HepG2 (cell line): ENCODE results near the gene VARS1. TPM values are rescaled to one million over a fixed set of nuclear protein-coding genes. Genes with fewer than 3 reads are reported as not detected.
A peak's percentile ranks its signal among the peaks of the same experiment; 100 is the strongest.

ENCODE experiments used
- ATAC-seq: fragments of 200-7000 bp; cut with Tn5 transposase; 3 replicates; pipeline ENCODE4 v1.9.1; 2020; ENCODE audit warnings: mild to moderate bottlenecking, moderate library complexity
- BruUV-seq: library from RNA; stranded (reverse); fragments of 400-500 nt; replicated peaks from 2 replicates; lab custom pipeline; 2021; lab: Mats Ljungman, UMichigan
- CTCF ChIA-PET: fragments of 300-600 bp; formaldehyde crosslinking; extraction: SDS; loops from one replicate; lab custom pipeline; 2021; ENCODE audit warnings: low total read pairs, inconsistent platforms, low intra/inter-chr PET ratio; lab: Yijun Ruan, JAX
- POLR2A ChIA-PET: fragments of 350-600 bp; sonication (Branson Sonifier 250); formaldehyde crosslinking; loops from one replicate; lab custom pipeline; 2020; ENCODE audit warnings: antibody characterized with exemption, inconsistent platforms; lab: Yijun Ruan, JAX
- DNase-seq: peaks from one replicate; pipeline ENCODE4 v3.0.0-alpha.2; 2015; ENCODE audit warnings: low spot score
- FAIRE-seq: peaks from 3 replicates; lab custom pipeline; 2011; peaks lifted over from hg19 to GRCh38; lab: Jason Lieb, UNC
- H2AFZ ChIP-seq: one replicate; pipeline ENCODE4 v1.6.1; 2011; ENCODE audit warnings: low read length, inconsistent platforms
- H3K27ac ChIP-seq: fragments of 300-600 bp; 3 replicates; pipeline ENCODE4 v1.8.0; 2011; ENCODE audit warnings: mixed run types, mild to moderate bottlenecking, mixed read lengths, low read length, inconsistent platforms; ENCODE audit not compliant: insufficient read depth; ENCODE audit errors: extremely low read length
- H3K27me3 ChIP-seq, 2 experiments: fragments of 200-600 bp in 1 of 2; 2 replicates in 1 of 2; 3 replicates in 1 of 2; pipeline versions ENCODE4 v1.6.0 to v1.8.0; 2011; ENCODE audit warnings: low read length in 2 of 2, mild to moderate bottlenecking in 2 of 2, moderate library complexity in 2 of 2, inconsistent platforms in 1 of 2; ENCODE audit not compliant: insufficient read depth in 2 of 2, control insufficient read depth in 1 of 2
- H3K36me3 ChIP-seq, 2 experiments: fragments of 200-600 bp in 1 of 2; replicated peaks in 1 of 2; 2 replicates in 1 of 2; 3 replicates in 1 of 2; pipeline versions ENCODE4 v1.5.1 to v1.8.0; 2011; ENCODE audit warnings: low read length in 2 of 2, inconsistent platforms in 1 of 2; ENCODE audit not compliant: insufficient read depth in 2 of 2, control insufficient read depth in 1 of 2
- H3K4me1 ChIP-seq: 2 replicates; pipeline ENCODE4 v1.5.1; 2012; ENCODE audit warnings: low read length, inconsistent platforms; ENCODE audit not compliant: insufficient read depth
- H3K4me2 ChIP-seq: 2 replicates; pipeline ENCODE4 v1.6.0; 2011; ENCODE audit warnings: low read depth, low read length, inconsistent platforms
- H3K4me3 ChIP-seq, 3 experiments: fragments of 200-600 bp in 1 of 3; sonication (generic), shearing (Covaris generic) in 1 of 3; replicated peaks in 1 of 3; 2 replicates each; pipeline ENCODE4 v1.5.1; 2011 to 2016; ENCODE audit warnings: low read length in 3 of 3, inconsistent platforms in 2 of 3, low read depth in 2 of 3, mild to moderate bottlenecking in 2 of 3, control low read depth in 1 of 3, mixed read lengths in 1 of 3; ENCODE audit not compliant: insufficient read depth in 1 of 3
- H3K79me2 ChIP-seq: one replicate; pipeline ENCODE4 v1.6.1; 2011; ENCODE audit warnings: low read length, inconsistent platforms; ENCODE audit not compliant: insufficient read depth
- H3K9ac ChIP-seq: 2 replicates; pipeline ENCODE4 v1.6.0; 2011; ENCODE audit warnings: mild to moderate bottlenecking, low read depth, low read length, inconsistent platforms; ENCODE audit not compliant: insufficient read depth
- H3K9me3 ChIP-seq: 2 replicates; pipeline ENCODE4 v1.5.1; 2012; ENCODE audit warnings: mild to moderate bottlenecking, low read length
- H4K20me1 ChIP-seq: 2 replicates; pipeline ENCODE4 v1.6.0; 2011; ENCODE audit warnings: inconsistent platforms, mild to moderate bottlenecking, low read length, moderate library complexity; ENCODE audit not compliant: insufficient read depth
- ARHGAP35 ChIP-seq: sonication (generic); formaldehyde crosslinking; IDR thresholded peaks from 2 replicates; pipeline ENCODE4 v1.9.0; 2022; ENCODE audit warnings: mild to moderate bottlenecking, inconsistent platforms, moderate library complexity, missing genetic modification reagents, borderline replicate concordance
- ATF7-NPFF ChIP-seq: sonication (generic); formaldehyde crosslinking; IDR thresholded peaks from 2 replicates; pipeline ENCODE4 v1.8.1; 2023; ENCODE audit warnings: mild to moderate bottlenecking, low read depth, missing genetic modification reagents, moderate library complexity
- CBX1 ChIP-seq: IDR thresholded peaks from one replicate; pipeline ENCODE4 v1.6.1; 2016; ENCODE audit warnings: antibody characterized with exemption, low read depth
- DPF2 ChIP-seq: sonication (generic); formaldehyde crosslinking; IDR thresholded peaks from 2 replicates; pipeline ENCODE4 v1.4.0; 2020; ENCODE audit warnings: mild to moderate bottlenecking, low read depth, missing genetic modification reagents, borderline replicate concordance
- GATAD1 ChIP-seq: IDR thresholded peaks from 2 replicates; pipeline ENCODE4 v1.6.1; 2016; ENCODE audit warnings: missing genetic modification reagents, missing compliant biosample characterization
- RNF219 ChIP-seq: sonication (generic); formaldehyde crosslinking; IDR thresholded peaks from 2 replicates; pipeline ENCODE4 v1.5.0; 2020; ENCODE audit warnings: mild to moderate bottlenecking, missing genetic modification reagents
- SALL1 ChIP-seq: sonication (generic); formaldehyde crosslinking; IDR thresholded peaks from 2 replicates; pipeline ENCODE4 v1.8.0; 2022; ENCODE audit warnings: mild to moderate bottlenecking, missing genetic modification reagents
- ZBTB10 ChIP-seq: sonication (generic); formaldehyde crosslinking; IDR thresholded peaks from 2 replicates; pipeline ENCODE4 v1.4.0; 2020; ENCODE audit warnings: missing genetic modification reagents, borderline replicate concordance
- ZNF563 ChIP-seq: sonication (generic); formaldehyde crosslinking; IDR thresholded peaks from 2 replicates; pipeline ENCODE4 v1.8.0; 2022; ENCODE audit warnings: mild to moderate bottlenecking, moderate library complexity, missing genetic modification reagents
- ZNF7 ChIP-seq: IDR thresholded peaks from 2 replicates; pipeline ENCODE4 v1.6.1; 2016; ENCODE audit warnings: missing biosample characterization, missing genetic modification reagents
- ZSCAN12 ChIP-seq: sonication (generic); formaldehyde crosslinking; IDR thresholded peaks from 2 replicates; pipeline ENCODE4 v1.9.0; 2021; ENCODE audit warnings: mild to moderate bottlenecking, missing genetic modification reagents
- WGBS: methylation state at CpG from one replicate; pipeline ENCODE4 v1.1.6; 2017; ENCODE audit warnings: low lambda C conversion rate; 5-methylcytosine and 5-hydroxymethylcytosine counted together
- in situ Hi-C: cut with HindIII; loops from 2 replicates; pipeline ENCODE4 v1.10.0; 2017; ENCODE audit warnings: low pct_unique_long_range_greater_than_20kb; ENCODE audit not compliant: extremely low pct_ligation_motif_present
- intact Hi-C: fragments of 100-400 bp; cut with micrococcal nuclease; formaldehyde crosslinking; loops from one replicate; pipeline ENCODE4 v1.10.0; 2022; ENCODE audit not compliant: unreplicated experiment
- polyA plus RNA-seq, 8 experiments: library from polyadenylated mRNA; depleted of rRNA in 3 of 8; stranded (reverse) in 7 of 8; unstranded in 1 of 8; fragments of >200 nt; fragmentation: Illumina TruSeq in 4 of 8; extraction: Trizol in 4 of 8; gene quantifications; 2 replicates each; pipeline versions ENCODE4 v1.2.1 to v1.2.3, GENCODE V29; 2011 to 2016; ENCODE audit warnings: low read depth in 4 of 8, missing spikeins in 1 of 8, mixed read lengths in 1 of 8; ENCODE audit not compliant: insufficient read depth in 1 of 8
- total RNA-seq, 5 experiments: library from RNA; depleted of rRNA; stranded (reverse); fragments of >200 nt; fragmentation: Illumina TruSeq; extraction: Trizol; gene quantifications; 2 replicates each; pipeline ENCODE4 v1.2.3, GENCODE V29; 2016; ENCODE audit warnings: low read depth in 1 of 5

Gene VARS1
- total and polyA plus RNA-seq, 2 of the 13 experiments (the other 11 are each of a cell fraction or from before 2014, with no cell fraction given) = 14.7 to 56.1 TPM

- TF ChIP-seq ZBTB10 (CRISPR knock-in tag) = peak; percentile 64; the same call in 1 of the 2 replicates
Observed at GRCh38 chr6:31760790-31761189, 34.8 kb downstream of the VARS1 start (continued).

- no peak for FAIRE-seq
Observed at GRCh38 chr6:31758281-31758680, 37.3 kb downstream of the VARS1 start.

More at GRCh38 chr6:31758281-31758680, 37.3 kb downstream of the VARS1 start:
- TF ChIP-seq ZNF7 (CRISPR knock-in tag) (no peak), ATF7-NPFF (CRISPR knock-in tag) (no peak), RNF219 (no peak), ZSCAN12 (CRISPR knock-in tag) (no peak), ZNF563 (no peak), CBX1 (no peak), GATAD1 (CRISPR knock-in tag) (no peak), DPF2 (CRISPR knock-in tag) (no peak), ARHGAP35 (CRISPR knock-in tag) (no peak), SALL1 (CRISPR knock-in tag) (no peak)
- ChIA-PET CTCF (no interaction called here), POLR2A (interaction anchor here (1.2 to 11.5 kb wide), 2 partner anchors 21 to 29 kb away, joined by 3 to 96 read pairs; partner anchors contain the start of genes CLIC1, DDAH2 and MSH5)
- Histone ChIP-seq H3K36me3 (peaks cover 0 to 2% of the 10 kb centered on the region in 2 experiments; a peak in 3 of 5 replicates), H3K4me1 (peaks cover 16% of the 10 kb centered on the region), H3K9ac (no peak overlapping the region), H2AFZ (no peak overlapping the region), H3K79me2 (no peaks in the 10 kb centered on the region), H3K27ac (no peak overlapping the region), H3K4me2 (no peak overlapping the region), H3K4me3 (no peak overlapping the region), H3K27me3 (no peaks in the 10 kb centered on the region), H3K9me3 (no peaks in the 10 kb centered on the region), H4K20me1 (no peaks in the 10 kb centered on the region)
- no peak for DNase-seq
- no TSS peak for BruUV-seq
- WGBS = 100% methylated on average over 2 of the region's 2 CpGs
- ATAC-seq = no peak
- in situ Hi-C loops (no loop called here), intact Hi-C loops (no loop called here)
